Stomach (tissue), 9 donors: ENCODE data around the gene COL6A3. TPM values are rescaled to one million over a fixed set of nuclear protein-coding genes. Genes with fewer than 3 reads are reported as not detected.

ENCODE experiments used
- DNase-seq, 2 donors: peaks; one replicate each; pipeline versions ENCODE4 v3.0.0 to v3.0.0-alpha.2; 2013 to 2019
- H3K27ac ChIP-seq, 5 donors: fragments of 200-600 bp in 4 of 5; sonication (generic) in 4 of 5; one replicate each; pipeline ENCODE4 v1.5.1; 2013 to 2019; ENCODE audit warnings: mild to moderate bottlenecking in 1 of 5, moderate library complexity in 1 of 5
- H3K27me3 ChIP-seq, 3 donors: fragments of 200-600 bp; sonication (generic); one replicate each; pipeline ENCODE4 v1.5.1; 2017 to 2019; ENCODE audit warnings: mixed run types in 1 of 3
- H3K36me3 ChIP-seq, 4 donors: fragments of 200-600 bp; sonication (generic); 1 replicate in 3 of 4; 2 replicates in 1 of 4; pipeline ENCODE4 v1.5.1; 2016 to 2019
- H3K4me1 ChIP-seq, 4 donors: fragments of 200-600 bp; sonication (generic); one replicate each; pipeline ENCODE4 v1.5.1; 2016 to 2019
- H3K4me3 ChIP-seq, 4 donors: fragments of 200-600 bp; sonication (generic) in 3 of 4; one replicate each; pipeline ENCODE4 v1.5.1; 2016 to 2019; ENCODE audit warnings: mild to moderate bottlenecking in 1 of 4
- H3K9me3 ChIP-seq, 4 donors: fragments of 200-600 bp; sonication (generic); one replicate each; pipeline ENCODE4 v1.5.1; 2016 to 2019
- CTCF ChIP-seq, 7 experiments: fragments of 450-650 bp in 4 of 7; fragments of 200-600 bp in 3 of 7; sonication (generic) in 3 of 7; IDR thresholded peaks; one replicate each; pipeline ENCODE4 v1.5.1; 2016 to 2019; ENCODE audit warnings: antibody characterized with exemption in 7 of 7, control low read depth in 2 of 7, mild to moderate bottlenecking in 1 of 7
- EP300 ChIP-seq: sonication (generic); formaldehyde crosslinking; IDR thresholded peaks from one replicate; pipeline ENCODE4 v1.6.1; 2017; ENCODE audit warnings: antibody characterized with exemption
- POLR2A ChIP-seq, 4 donors: fragments of 450-650 bp; IDR thresholded peaks; one replicate each; pipeline ENCODE4 v1.6.1; 2016; ENCODE audit warnings: antibody characterized with exemption in 4 of 4, control low read depth in 2 of 4, mild to moderate bottlenecking in 1 of 4, moderate library complexity in 1 of 4
- POLR2AphosphoS5 ChIP-seq, 3 donors: sonication (generic); formaldehyde crosslinking; IDR thresholded peaks; one replicate each; pipeline ENCODE4 v1.6.1; 2016; ENCODE audit warnings: antibody characterized with exemption in 3 of 3
- WGBS, 5 donors: extraction: QIAGEN DNeasy Blood & Tissue Kit in 3 of 5; methylation state at CpG; one replicate each; pipeline versions ENCODE4 v1.1.5 to v1.1.7; 2013 to 2018; 5-methylcytosine and 5-hydroxymethylcytosine counted together
- intact Hi-C: fragments of 100-400 bp; cut with DNase I; formaldehyde crosslinking; loops from one replicate; pipeline ENCODE4 v1.15.1; 2023; ENCODE audit warnings: low total_unique reads
- polyA plus RNA-seq, 3 donors: library from polyadenylated mRNA; stranded (reverse); fragments of 200-250 nt; gene quantifications; one replicate each; pipeline ENCODE4 v1.2.3, GENCODE V29; 2013
- total RNA-seq, 5 donors: library from RNA; depleted of rRNA; stranded (reverse); fragments of >200 nt; gene quantifications; one replicate each; pipeline versions ENCODE4 v1.1.0 to v1.2.3, GENCODE V29; 2014 to 2016
- donor health status: healthy with polysubstance abuse.
- donor health status: Bipolar disorder and iron deficiency.
- donor health status: healthy.

The COL6A3 gene
- total and polyA plus RNA-seq, 8 donors: 9.3 to 411 (median 105) TPM

DNA sequence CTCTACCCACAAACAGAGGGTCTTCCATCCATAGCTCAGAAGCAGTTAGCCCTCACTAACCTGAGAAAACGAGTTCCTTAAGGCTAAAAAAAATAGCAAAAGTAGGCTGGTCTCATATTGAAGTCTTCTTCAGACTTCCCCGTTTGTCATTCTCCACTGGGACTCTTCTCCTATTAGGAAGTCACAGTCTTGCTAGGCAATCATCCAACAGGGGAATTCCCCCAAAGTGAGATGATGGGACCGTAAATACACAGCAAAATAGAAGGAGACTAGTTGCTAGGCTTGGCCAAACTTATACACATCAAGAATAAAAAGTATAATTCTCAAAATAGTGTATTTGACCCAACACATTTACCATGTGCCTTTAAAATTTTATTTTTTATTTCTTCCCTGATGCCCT is 34.3 kb downstream of the COL6A3 start:
- Histone ChIP-seq H3K27me3 (peaks cover 0 to 3% (median 0%) of the 10 kb centered on the region in 3 donors), H3K27ac (peak overlapping the region in 3 of 5 donors; percentile 9 to 60 (median 38)), H3K4me3 (no peak overlapping the region), H3K36me3 (peaks cover 9 to 52% (median 33%) of the 10 kb centered on the region in 4 donors), H3K4me1 (peaks cover 0 to 17% (median 0%) of the 10 kb centered on the region in 4 donors), H3K9me3 (no peaks in the 10 kb centered on the region)
- WGBS, 5 donors: 47 to 75% (median 71%) methylated on average over 3 of the region's 3 CpGs
- no peak for DNase-seq
- intact Hi-C loops: no loop called here
- no peak for TF ChIP-seq POLR2AphosphoS5 (IDR thresholded peaks at IDR 0.05)
- TF ChIP-seq POLR2A (IDR thresholded peaks at IDR 0.05): no peak

- Histone ChIP-seq H3K9me3 (no peaks in the 10 kb centered on the region), H3K4me1 (peaks cover 0 to 25% (median 0%) of the 10 kb centered on the region in 4 donors), H3K36me3 (peaks cover 14 to 62% (median 42%) of the 10 kb centered on the region in 4 donors), H3K27me3 (peaks cover 0 to 3% (median 0%) of the 10 kb centered on the region in 3 donors), H3K27ac (peak overlapping the region in 3 of 5 donors; percentile 8 to 60 (median 38)), H3K4me3 (no peak overlapping the region)
- intact Hi-C loops: no loop called here
- WGBS, 5 donors: 84 to 96% (median 94%) methylated on average over 10 to 11 of the region's 11 CpGs
- DNase-seq: peak in 1 of 2 donors; percentile 21
- TF ChIP-seq POLR2AphosphoS5 (IDR thresholded peaks at IDR 0.05) (peak; percentile 38 to 86 (median 71)), CTCF (IDR thresholded peaks at IDR 0.05) (no peak), EP300 (peak; percentile 69), POLR2A (IDR thresholded peaks at IDR 0.05) (no peak)
These were observed 35.3 kb downstream of the COL6A3 start for GRCh38 chr2:237378650-237379049.

GRCh38 chr2:237374284-237375060 is 39.5 kb downstream of the COL6A3 start:
- Histone ChIP-seq H3K27me3 (peaks cover 0 to 3% (median 0%) of the 10 kb centered on the region in 3 donors), H3K27ac (peak overlapping the region in 1 of 5 donors; percentile 29), H3K36me3 (peaks cover 19 to 76% (median 62%) of the 10 kb centered on the region in 4 donors), H3K4me3 (no peak overlapping the region), H3K9me3 (no peaks in the 10 kb centered on the region), H3K4me1 (peaks cover 0 to 35% (median 0%) of the 10 kb centered on the region in 4 donors)
- TF ChIP-seq CTCF (IDR thresholded peaks at IDR 0.05) (no peak), EP300 (no peak), POLR2A (IDR thresholded peaks at IDR 0.05) (no peak), POLR2AphosphoS5 (IDR thresholded peaks at IDR 0.05) (no peak)
- intact Hi-C loops: no loop called here
- no peak for DNase-seq
- WGBS, 5 donors: 84 to 93% (median 90%) methylated on average over 26 to 35 of the region's 35 CpGs

- no peak for DNase-seq
- H3K4me1 ChIP-seq: peaks cover 0 to 20% (median 0%) of the 10 kb centered on the region in 4 donors
- H3K27me3 ChIP-seq: peaks cover 0 to 3% (median 0%) of the 10 kb centered on the region in 3 donors
- H3K27ac ChIP-seq: peak overlapping the region in 1 of 5 donors; percentile 29
- no peak for TF ChIP-seq POLR2A (IDR thresholded peaks at IDR 0.05)
- no peak for TF ChIP-seq EP300
- no peak for TF ChIP-seq CTCF (IDR thresholded peaks at IDR 0.05)
- no peak for TF ChIP-seq POLR2AphosphoS5 (IDR thresholded peaks at IDR 0.05)
- no peak overlapping the region for H3K4me3 ChIP-seq
- H3K36me3 ChIP-seq: peaks cover 19 to 87% (median 72%) of the 10 kb centered on the region in 4 donors
- 86 to 94% (median 92%) methylated on average over 24 of the region's 24 CpGs for WGBS, 5 donors
- intact Hi-C loops: no loop called here
- no peaks in the 10 kb centered on the region for H3K9me3 ChIP-seq
These were observed 42.1 kb downstream of the COL6A3 start for GRCh38 chr2:237371856-237372255.
